Gastrocnemius medialis (tissue), 4 donors: ENCODE data around the gene GALNTL6. TPM values are rescaled to one million over a fixed set of nuclear protein-coding genes. Genes with fewer than 3 reads are reported as not detected.

Source experiments
- ATAC-seq, 2 donors: fragments of 150-250 bp; one replicate each; pipeline ENCODE4 v1.9.1; 2016
- DNase-seq, 2 donors: peaks; one replicate each; pipeline ENCODE4 v3.0.0-alpha.2; 2019
- H3K27ac ChIP-seq, 4 donors: fragments of 200-600 bp; sonication (generic); 1 replicate in 1 of 4; 2 replicates in 3 of 4; pipeline ENCODE4 v1.5.1; 2016 to 2018; ENCODE audit warnings: mild to moderate bottlenecking in 2 of 4, moderate library complexity in 1 of 4
- H3K27me3 ChIP-seq, 3 donors: fragments of 200-600 bp; sonication (generic) in 2 of 3; 1 replicate in 1 of 3; 2 replicates in 2 of 3; pipeline versions ENCODE4 v1.5.1 to v1.6.0; 2016 to 2019; ENCODE audit warnings: mild to moderate bottlenecking in 1 of 3, moderate library complexity in 1 of 3
- H3K36me3 ChIP-seq, 2 donors: fragments of 200-600 bp; sonication (generic) in 1 of 2; one replicate each; pipeline ENCODE4 v1.5.1; 2017 to 2018
- H3K4me1 ChIP-seq, 2 donors: fragments of 200-600 bp; sonication (generic) in 1 of 2; one replicate each; pipeline ENCODE4 v1.5.1; 2016 to 2017; ENCODE audit warnings: mild to moderate bottlenecking in 2 of 2
- H3K4me3 ChIP-seq, 4 donors: fragments of 200-600 bp; sonication (generic) in 3 of 4; 1 replicate in 1 of 4; 2 replicates in 3 of 4; pipeline ENCODE4 v1.5.1; 2016 to 2019; ENCODE audit warnings: mild to moderate bottlenecking in 2 of 4
- H3K9me3 ChIP-seq, 3 donors: fragments of 200-600 bp; sonication (generic) in 2 of 3; 1 replicate in 1 of 3; 2 replicates in 2 of 3; pipeline ENCODE4 v1.5.1; 2016 to 2019
- CTCF ChIP-seq, 5 experiments: fragments of 450-650 bp in 3 of 5; fragments of 200-600 bp in 2 of 5; sonication (generic) in 2 of 5; IDR thresholded peaks in 4 of 5; conservative IDR thresholded peaks in 1 of 5; 1 replicate in 4 of 5; 2 replicates in 1 of 5; pipeline ENCODE4 v1.5.1; 2016 to 2019; ENCODE audit warnings: antibody characterized with exemption in 5 of 5, mild to moderate bottlenecking in 3 of 5, moderate library complexity in 3 of 5
- POLR2A ChIP-seq, 2 donors: fragments of 450-650 bp; IDR thresholded peaks; one replicate each; pipeline ENCODE4 v1.6.1; 2017; ENCODE audit warnings: antibody characterized with exemption in 2 of 2, mild to moderate bottlenecking in 2 of 2, moderate library complexity in 2 of 2
- in situ Hi-C, 4 donors: fragments of 200-750 bp; cut with MboI; loops; one replicate each; pipeline versions ENCODE4 v1.15.0 to v1.8.0; 2017; ENCODE audit warnings: low sequenced_read_pairs in 4 of 4
- intact Hi-C: fragments of 100-400 bp; cut with DNase I; formaldehyde crosslinking; loops from one replicate; pipeline ENCODE4 v1.15.1; 2023; ENCODE audit warnings: low total_unique reads
- total RNA-seq, 4 donors: library from RNA; depleted of rRNA; stranded (reverse); fragments of >200 nt; gene quantifications; one replicate each; pipeline versions ENCODE4 v1.1.0 to v1.2.3, GENCODE V29; 2016

The GALNTL6 gene
- total RNA-seq, 4 donors from 2014 or later: not detected

GRCh38 chr4:173088144-173088543, 1274.9 kb downstream of the GALNTL6 start:
- H3K27me3 ChIP-seq: no peaks in the 10 kb centered on the region
- H3K27ac ChIP-seq: no peak overlapping the region
- in situ Hi-C loops (no loop called here), intact Hi-C loops (no loop called here)
- no peaks in the 10 kb centered on the region for H3K4me1 ChIP-seq
- no peaks in the 10 kb centered on the region for H3K36me3 ChIP-seq
- no peaks in the 10 kb centered on the region for H3K9me3 ChIP-seq
- TF ChIP-seq POLR2A (IDR thresholded peaks at IDR 0.05) (no peak), CTCF (IDR thresholded peaks at IDR 0.05 in 4 of 5, conservative IDR thresholded peaks at IDR 0.05 in 1 of 5) (no peak)
- DNase-seq: no peak
- ATAC-seq: no peak
- H3K4me3 ChIP-seq: no peak overlapping the region
